GM23338 (cell line): Measurements from ENCODE around the gene TRIO. TPM values are rescaled to one million over a fixed set of nuclear protein-coding genes. Genes with fewer than 3 reads are reported as not detected.

ENCODE experiments used
- ATAC-seq: fragments of 200-7000 bp; cut with Tn5 transposase; 3 replicates; pipeline ENCODE4 v1.9.1; 2020
- DNase-seq: peaks from one replicate; pipeline ENCODE4 v3.0.0-alpha.2; 2015; ENCODE audit warnings: low spot score
- H2AFZ ChIP-seq: fragments of 200-600 bp; sonication (generic); 2 replicates; pipeline ENCODE4 v1.8.0; 2016; ENCODE audit warnings: antibody characterized with exemption, mild to moderate bottlenecking, moderate library complexity
- H3F3A ChIP-seq: fragments of 200-600 bp; sonication (generic); replicated peaks from 2 replicates; pipeline ENCODE4 v1.8.0; 2017; ENCODE audit warnings: antibody characterized with exemption, mixed run types, low read depth
- H3K27ac ChIP-seq: fragments of 200-600 bp; sonication (generic); 2 replicates; pipeline ENCODE4 v1.6.1; 2016; ENCODE audit warnings: low read depth
- H3K27me3 ChIP-seq: fragments of 200-600 bp; sonication (generic); 2 replicates; pipeline ENCODE4 v1.8.0; 2016; ENCODE audit warnings: mild to moderate bottlenecking, mixed run types, moderate library complexity; ENCODE audit not compliant: insufficient read depth
- H3K36me3 ChIP-seq: fragments of 200-600 bp; sonication (generic); 2 replicates; pipeline ENCODE4 v1.8.0; 2016; ENCODE audit warnings: mild to moderate bottlenecking; ENCODE audit not compliant: insufficient read depth
- H3K4me1 ChIP-seq: fragments of 200-600 bp; sonication (generic); 2 replicates; pipeline ENCODE4 v1.8.0; 2016; ENCODE audit warnings: mild to moderate bottlenecking, moderate library complexity; ENCODE audit not compliant: insufficient read depth
- H3K4me2 ChIP-seq: fragments of 200-600 bp; sonication (generic); 2 replicates; pipeline ENCODE4 v1.7.1; 2017; ENCODE audit warnings: mixed run types
- H3K4me3 ChIP-seq: fragments of 200-600 bp; sonication (generic); 2 replicates; pipeline ENCODE4 v1.6.1; 2016; ENCODE audit warnings: mixed run types
- H3K79me2 ChIP-seq: fragments of 200-600 bp; sonication (generic); replicated peaks from 2 replicates; pipeline ENCODE4 v1.8.0; 2017; ENCODE audit warnings: mild to moderate bottlenecking; ENCODE audit not compliant: insufficient read depth
- H3K9me2 ChIP-seq: fragments of 200-600 bp; sonication (generic); 2 replicates; pipeline ENCODE4 v1.8.0; 2017; ENCODE audit not compliant: insufficient read depth
- H4K20me1 ChIP-seq: fragments of 200-600 bp; sonication (generic); replicated peaks from 2 replicates; pipeline ENCODE4 v1.8.0; 2017; ENCODE audit warnings: mild to moderate bottlenecking; ENCODE audit not compliant: insufficient read depth
- H3K27ac Mint-ChIP-seq: 2 replicates; pipeline ENCODE4 v1.8.0; 2020; ENCODE audit warnings: inconsistent platforms, mild to moderate bottlenecking, moderate library complexity, mixed read lengths
- H3K27me3 Mint-ChIP-seq: 3 replicates; pipeline ENCODE4 v1.8.0; 2022; ENCODE audit warnings: low read depth, mild to moderate bottlenecking, moderate library complexity, mixed read lengths, inconsistent platforms; ENCODE audit not compliant: insufficient read depth, poor library complexity
- H3K36me3 Mint-ChIP-seq: 3 replicates; pipeline ENCODE4 v1.8.0; 2021; ENCODE audit warnings: low read depth, mild to moderate bottlenecking, inconsistent platforms, moderate library complexity, mixed read lengths
- H3K4me1 Mint-ChIP-seq: 3 replicates; pipeline ENCODE4 v1.8.0; 2020; ENCODE audit warnings: mild to moderate bottlenecking, inconsistent platforms, mixed read lengths
- H3K4me3 Mint-ChIP-seq: 3 replicates; pipeline ENCODE4 v1.8.0; 2021; ENCODE audit warnings: moderate library complexity, mild to moderate bottlenecking, inconsistent platforms, mixed read lengths
- H3K9me3 Mint-ChIP-seq: 3 replicates; pipeline ENCODE4 v1.8.0; 2020; ENCODE audit warnings: moderate library complexity, mild to moderate bottlenecking, inconsistent platforms, mixed read lengths
- CREB1 ChIP-seq: fragments of 250-450 bp; sonication (Bioruptor Pico); IDR thresholded peaks from 2 replicates; pipeline ENCODE4 v1.5.0; 2020; ENCODE audit warnings: low read depth, mild to moderate bottlenecking, moderate library complexity
- EZH2phosphoT487 ChIP-seq: fragments of 200-600 bp; sonication (generic); IDR thresholded peaks from one replicate; pipeline ENCODE4 v1.8.1; 2018; ENCODE audit warnings: antibody characterized with exemption; ENCODE audit not compliant: unreplicated experiment
- ZNF331 ChIP-seq: fragments of 250-450 bp; sonication (Bioruptor Pico); IDR thresholded peaks from 2 replicates; pipeline ENCODE4 v1.5.0; 2020; ENCODE audit warnings: low read depth, mild to moderate bottlenecking, moderate library complexity
- polyA plus RNA-seq: library from polyadenylated mRNA; unstranded; fragments of >200 nt; fragmentation: Nextera tagmentation; extraction: Ambion mirVana; gene quantifications from 2 replicates; pipeline ENCODE4 v1.2.1, GENCODE V29; 2016
- total RNA-seq: library from RNA; depleted of rRNA; stranded (reverse); fragments of >200 nt; shearing (Covaris generic); gene quantifications from 2 replicates; pipeline ENCODE4 v1.2.3, GENCODE V29; 2014
- TF ChIP-seq, protein P1 (sequence below): IDR thresholded peaks from 2 replicates; pipeline ENCODE4 v1.6.1; 2016; ENCODE audit warnings: antibody characterized with exemption
- TF ChIP-seq, protein P2 (sequence below): fragments of 250-450 bp; sonication (Bioruptor Pico); IDR thresholded peaks from 2 replicates; pipeline ENCODE4 v1.5.0; 2020; ENCODE audit warnings: mild to moderate bottlenecking, moderate library complexity

The TRIO gene
- total and polyA plus RNA-seq, 2 experiments from 2014 or later: 13.8 to 113 TPM

- Histone ChIP-seq H3K27ac (peak overlapping the region; percentile 28; the same call in 1 of the 2 replicates), H3K79me2 (0 out of 2 replicates have a peak, but pooled peaks cover 4% of the 10 kb centered on the region), H2AFZ (no peak overlapping the region), H3K4me2 (peak overlapping the region; percentile 41), H3K4me1 (peaks cover 17% of the 10 kb centered on the region), H3K9me2 (no peaks in the 10 kb centered on the region), H3K36me3 (peaks cover 2% of the 10 kb centered on the region), H4K20me1 (no peaks in the 10 kb centered on the region), H3F3A (no peaks in the 10 kb centered on the region), H3K4me3 (no peak overlapping the region), H3K27me3 (no peaks in the 10 kb centered on the region)
- H3K4me3 Mint-ChIP-seq: no peak overlapping the region
- H3K27me3 Mint-ChIP-seq: peaks cover 2% of the 10 kb centered on the region
- TF ChIP-seq, protein P1, sequence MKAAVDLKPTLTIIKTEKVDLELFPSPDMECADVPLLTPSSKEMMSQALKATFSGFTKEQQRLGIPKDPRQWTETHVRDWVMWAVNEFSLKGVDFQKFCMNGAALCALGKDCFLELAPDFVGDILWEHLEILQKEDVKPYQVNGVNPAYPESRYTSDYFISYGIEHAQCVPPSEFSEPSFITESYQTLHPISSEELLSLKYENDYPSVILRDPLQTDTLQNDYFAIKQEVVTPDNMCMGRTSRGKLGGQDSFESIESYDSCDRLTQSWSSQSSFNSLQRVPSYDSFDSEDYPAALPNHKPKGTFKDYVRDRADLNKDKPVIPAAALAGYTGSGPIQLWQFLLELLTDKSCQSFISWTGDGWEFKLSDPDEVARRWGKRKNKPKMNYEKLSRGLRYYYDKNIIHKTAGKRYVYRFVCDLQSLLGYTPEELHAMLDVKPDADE: no peak
- TF ChIP-seq ZNF331 (CRISPR knock-in tag) (no peak), CREB1 (no peak), EZH2phosphoT487 (no peak)
- TF ChIP-seq, protein P2, sequence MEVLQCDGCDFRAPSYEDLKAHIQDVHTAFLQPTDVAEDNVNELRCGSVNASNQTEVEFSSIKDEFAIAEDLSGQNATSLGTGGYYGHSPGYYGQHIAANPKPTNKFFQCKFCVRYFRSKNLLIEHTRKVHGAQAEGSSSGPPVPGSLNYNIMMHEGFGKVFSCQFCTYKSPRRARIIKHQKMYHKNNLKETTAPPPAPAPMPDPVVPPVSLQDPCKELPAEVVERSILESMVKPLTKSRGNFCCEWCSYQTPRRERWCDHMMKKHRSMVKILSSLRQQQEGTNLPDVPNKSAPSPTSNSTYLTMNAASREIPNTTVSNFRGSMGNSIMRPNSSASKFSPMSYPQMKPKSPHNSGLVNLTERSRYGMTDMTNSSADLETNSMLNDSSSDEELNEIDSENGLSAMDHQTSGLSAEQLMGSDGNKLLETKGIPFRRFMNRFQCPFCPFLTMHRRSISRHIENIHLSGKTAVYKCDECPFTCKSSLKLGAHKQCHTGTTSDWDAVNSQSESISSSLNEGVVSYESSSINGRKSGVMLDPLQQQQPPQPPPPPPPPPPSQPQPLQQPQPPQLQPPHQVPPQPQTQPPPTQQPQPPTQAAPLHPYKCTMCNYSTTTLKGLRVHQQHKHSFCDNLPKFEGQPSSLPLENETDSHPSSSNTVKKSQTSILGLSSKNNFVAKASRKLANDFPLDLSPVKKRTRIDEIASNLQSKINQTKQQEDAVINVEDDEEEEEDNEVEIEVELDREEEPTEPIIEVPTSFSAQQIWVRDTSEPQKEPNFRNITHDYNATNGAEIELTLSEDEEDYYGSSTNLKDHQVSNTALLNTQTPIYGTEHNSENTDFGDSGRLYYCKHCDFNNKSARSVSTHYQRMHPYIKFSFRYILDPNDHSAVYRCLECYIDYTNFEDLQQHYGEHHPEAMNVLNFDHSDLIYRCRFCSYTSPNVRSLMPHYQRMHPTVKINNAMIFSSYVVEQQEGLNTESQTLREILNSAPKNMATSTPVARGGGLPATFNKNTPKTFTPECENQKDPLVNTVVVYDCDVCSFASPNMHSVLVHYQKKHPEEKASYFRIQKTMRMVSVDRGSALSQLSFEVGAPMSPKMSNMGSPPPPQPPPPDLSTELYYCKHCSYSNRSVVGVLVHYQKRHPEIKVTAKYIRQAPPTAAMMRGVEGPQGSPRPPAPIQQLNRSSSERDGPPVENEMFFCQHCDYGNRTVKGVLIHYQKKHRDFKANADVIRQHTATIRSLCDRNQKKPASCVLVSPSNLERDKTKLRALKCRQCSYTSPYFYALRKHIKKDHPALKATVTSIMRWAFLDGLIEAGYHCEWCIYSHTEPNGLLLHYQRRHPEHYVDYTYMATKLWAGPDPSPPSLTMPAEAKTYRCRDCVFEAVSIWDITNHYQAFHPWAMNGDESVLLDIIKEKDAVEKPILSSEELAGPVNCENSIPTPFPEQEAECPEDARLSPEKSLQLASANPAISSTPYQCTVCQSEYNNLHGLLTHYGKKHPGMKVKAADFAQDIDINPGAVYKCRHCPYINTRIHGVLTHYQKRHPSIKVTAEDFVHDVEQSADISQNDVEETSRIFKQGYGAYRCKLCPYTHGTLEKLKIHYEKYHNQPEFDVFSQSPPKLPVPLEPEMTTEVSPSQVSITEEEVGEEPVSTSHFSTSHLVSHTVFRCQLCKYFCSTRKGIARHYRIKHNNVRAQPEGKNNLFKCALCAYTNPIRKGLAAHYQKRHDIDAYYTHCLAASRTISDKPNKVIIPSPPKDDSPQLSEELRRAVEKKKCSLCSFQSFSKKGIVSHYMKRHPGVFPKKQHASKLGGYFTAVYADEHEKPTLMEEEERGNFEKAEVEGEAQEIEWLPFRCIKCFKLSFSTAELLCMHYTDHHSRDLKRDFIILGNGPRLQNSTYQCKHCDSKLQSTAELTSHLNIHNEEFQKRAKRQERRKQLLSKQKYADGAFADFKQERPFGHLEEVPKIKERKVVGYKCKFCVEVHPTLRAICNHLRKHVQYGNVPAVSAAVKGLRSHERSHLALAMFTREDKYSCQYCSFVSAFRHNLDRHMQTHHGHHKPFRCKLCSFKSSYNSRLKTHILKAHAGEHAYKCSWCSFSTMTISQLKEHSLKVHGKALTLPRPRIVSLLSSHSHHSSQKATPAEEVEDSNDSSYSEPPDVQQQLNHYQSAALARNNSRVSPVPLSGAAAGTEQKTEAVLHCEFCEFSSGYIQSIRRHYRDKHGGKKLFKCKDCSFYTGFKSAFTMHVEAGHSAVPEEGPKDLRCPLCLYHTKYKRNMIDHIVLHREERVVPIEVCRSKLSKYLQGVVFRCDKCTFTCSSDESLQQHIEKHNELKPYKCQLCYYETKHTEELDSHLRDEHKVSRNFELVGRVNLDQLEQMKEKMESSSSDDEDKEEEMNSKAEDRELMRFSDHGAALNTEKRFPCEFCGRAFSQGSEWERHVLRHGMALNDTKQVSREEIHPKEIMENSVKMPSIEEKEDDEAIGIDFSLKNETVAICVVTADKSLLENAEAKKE (CRISPR knock-in tag): no peak
- no peak; the same call in 2 of the 3 replicates for ATAC-seq
- H3K27ac Mint-ChIP-seq: no peak overlapping the region
- H3K4me1 Mint-ChIP-seq: peaks cover 38% of the 10 kb centered on the region
- DNase-seq: no peak
- H3K36me3 Mint-ChIP-seq: peaks cover 34% of the 10 kb centered on the region
- H3K9me3 Mint-ChIP-seq: peaks cover 14% of the 10 kb centered on the region; the same call in 2 of the 3 replicates
These were observed 309.7 kb downstream of the TRIO start for GRCh38 chr5:14452685-14453454.
